Naive thymus-derived CD8-positive, alpha-beta T cell (primary cell): ENCODE data around the gene FAM120A. TPM values are rescaled to one million over a fixed set of nuclear protein-coding genes. Genes with fewer than 3 reads are reported as not detected.

Source experiments
- ATAC-seq, 2 donors: fragments of 150-1000 bp; cut with Tn5 transposase in 1 of 2; sonication (Bioruptor Pico), chemical (Tn5 transposase) in 1 of 2; 1 replicate in 1 of 2; 2 replicates in 1 of 2; pipeline ENCODE4 v1.10.0; 2021; ENCODE audit warnings: mild to moderate bottlenecking in 2 of 2, moderate library complexity in 2 of 2
- POLR2A ChIA-PET: fragments of 350-600 bp; sonication (Branson Sonifier 250); formaldehyde crosslinking; loops from one replicate; lab custom pipeline; 2021; ENCODE audit warnings: antibody characterized with exemption; lab: Charles Lee
- DNase-seq, 10 donors: peaks; one replicate each; pipeline versions ENCODE4 v3.0.0 to v3.0.0-alpha.2; 2020 to 2022
- H3K27ac Mint-ChIP-seq, 10 donors: one replicate each; pipeline ENCODE4 v1.8.0; 2020 to 2022; ENCODE audit warnings: mild to moderate bottlenecking in 10 of 10, mixed read lengths in 10 of 10, moderate library complexity in 4 of 10, inconsistent platforms in 1 of 10
- H3K27me3 Mint-ChIP-seq, 5 donors: one replicate each; pipeline ENCODE4 v1.8.0; 2021 to 2022; ENCODE audit warnings: mixed read lengths in 5 of 5
- H3K36me3 Mint-ChIP-seq, 3 donors: one replicate each; pipeline ENCODE4 v1.8.0; 2020 to 2022; ENCODE audit warnings: mixed read lengths in 3 of 3, mild to moderate bottlenecking in 2 of 3, inconsistent platforms in 1 of 3
- H3K4me1 Mint-ChIP-seq, 4 donors: one replicate each; pipeline ENCODE4 v1.8.0; 2021 to 2022; ENCODE audit warnings: mixed read lengths in 4 of 4
- H3K4me3 Mint-ChIP-seq, 10 donors: one replicate each; pipeline ENCODE4 v1.8.0; 2020 to 2022; ENCODE audit warnings: mild to moderate bottlenecking in 10 of 10, mixed read lengths in 10 of 10, moderate library complexity in 6 of 10, inconsistent platforms in 1 of 10
- H3K9me3 Mint-ChIP-seq, 9 donors: one replicate each; pipeline ENCODE4 v1.8.0; 2020 to 2022; ENCODE audit warnings: mixed read lengths in 9 of 9, mild to moderate bottlenecking in 3 of 9, inconsistent platforms in 1 of 9, moderate library complexity in 1 of 9
- polyA plus RNA-seq, 3 donors: library from polyadenylated mRNA; unstranded; fragments of 300-500 nt; fragmentation: Illumina TruSeq; gene quantifications; one replicate each; pipeline ENCODE4 v1.2.3, GENCODE V29; 2021
- total RNA-seq, 8 experiments: library from RNA in 2 of 8; stranded (reverse) in 2 of 8; gene quantifications; one replicate each; pipeline ENCODE4 v1.2.3 and lab custom pipeline; 2021 to 2026

The FAM120A gene
- total and polyA plus RNA-seq, 5 experiments from 2014 or later = 7.8 to 85.4 (median 10.7) TPM

- peaks cover 0 to 27% (median 5%) of the 10 kb centered on the region in 3 donors for H3K36me3 Mint-ChIP-seq
Measured at GRCh38 chr9:93451849-93452709, 594 bp downstream of the FAM120A start.

GRCh38 chr9:93452710-93453046 lies 1.2 kb downstream of the FAM120A start:
- H3K4me1 Mint-ChIP-seq = peaks cover 28 to 61% (median 52%) of the 10 kb centered on the region in 4 donors
- peak overlapping the region; percentile 83 to 99 (median 94) for H3K27ac Mint-ChIP-seq
- ATAC-seq (peak in 1 of 2 donors; percentile 2), DNase-seq (peak in 1 of 10 donors; percentile 9)
- H3K9me3 Mint-ChIP-seq = no peaks in the 10 kb centered on the region
- POLR2A ChIA-PET = interaction anchor here (2.1 to 2.8 kb wide), 2 partner anchors 114 kb away, joined by 10 to 15 read pairs; no protein-coding TSS in a partner anchor
- H3K4me3 Mint-ChIP-seq = peak overlapping the region; percentile 87 to 100 (median 96)
- no peaks in the 10 kb centered on the region for H3K27me3 Mint-ChIP-seq
- peaks cover 0 to 23% (median 3%) of the 10 kb centered on the region in 3 donors for H3K36me3 Mint-ChIP-seq

More at GRCh38 chr9:93451849-93452709, 594 bp downstream of the FAM120A start:
- POLR2A ChIA-PET = interaction anchor here (1.2 to 2.8 kb wide), 4 partner anchors 10 to 501 kb away, joined by 3 to 15 read pairs (median 4); no protein-coding TSS in a partner anchor
- H3K27me3 Mint-ChIP-seq = no peaks in the 10 kb centered on the region
- DNase-seq = peak; percentile 1 to 65 (median 36)
- H3K4me1 Mint-ChIP-seq = peaks cover 26 to 60% (median 53%) of the 10 kb centered on the region in 4 donors
- H3K27ac Mint-ChIP-seq = peak overlapping the region; percentile 83 to 99 (median 94)
- peak; percentile 11 to 15 for ATAC-seq
- H3K4me3 Mint-ChIP-seq = peak overlapping the region; percentile 87 to 100 (median 96)
- no peaks in the 10 kb centered on the region for H3K9me3 Mint-ChIP-seq

GRCh38 chr9:93453047-93453914 lies 1.8 kb downstream of the FAM120A start, which contains the start of gene FAM120AOS:
TSS of gene FAM120AOS (minus strand) at chr9:93453581. CDS start at chr9:93452709, 872 bp downstream.
- POLR2A ChIA-PET = interaction anchor here (0.6 to 2.1 kb wide), 5 partner anchors 24 to 713 kb away, joined by 3 to 10 read pairs (median 4); no protein-coding TSS in a partner anchor
- no peaks in the 10 kb centered on the region for H3K9me3 Mint-ChIP-seq
- peaks cover 33 to 64% (median 56%) of the 10 kb centered on the region in 4 donors for H3K4me1 Mint-ChIP-seq
- ATAC-seq (peak; percentile 74 to 76), DNase-seq (peak; percentile 70 to 88 (median 80))
- H3K4me3 Mint-ChIP-seq = peak within 1 kb of the TSS; percentile 87 to 100 (median 96)
- H3K27ac Mint-ChIP-seq = peak within 1 kb of the TSS; percentile 83 to 99 (median 94)
- H3K36me3 Mint-ChIP-seq = peaks cover 0 to 19% (median 0%) of the 10 kb centered on the region in 3 donors
- H3K27me3 Mint-ChIP-seq = no peaks in the 10 kb centered on the region

GRCh38 chr9:93456022-93456421 lies 4.5 kb downstream of the FAM120A start:
- no peak for DNase-seq
- no peaks in the 10 kb centered on the region for H3K9me3 Mint-ChIP-seq
- H3K36me3 Mint-ChIP-seq = peaks cover 0 to 10% (median 0%) of the 10 kb centered on the region in 3 donors
- POLR2A ChIA-PET = interaction anchor here (0.6 to 0.7 kb wide), 2 partner anchors 111 to 502 kb away, joined by 3 to 4 read pairs; no protein-coding TSS in a partner anchor
- H3K4me3 Mint-ChIP-seq = peak overlapping the region in 3 of 10 donors; percentile 30 to 42 (median 30)
- H3K27me3 Mint-ChIP-seq = no peaks in the 10 kb centered on the region
- H3K27ac Mint-ChIP-seq = peak overlapping the region in 6 of 10 donors; percentile 22 to 85 (median 56)
- H3K4me1 Mint-ChIP-seq = peaks cover 42 to 80% (median 69%) of the 10 kb centered on the region in 4 donors
- no peak for ATAC-seq

GRCh38 chr9:93456504-93456903 lies 5.0 kb downstream of the FAM120A start:
- ATAC-seq (no peak), DNase-seq (no peak)
- peaks cover 0 to 10% (median 0%) of the 10 kb centered on the region in 3 donors for H3K36me3 Mint-ChIP-seq
- peak overlapping the region in 6 of 10 donors; percentile 22 to 85 (median 56) for H3K27ac Mint-ChIP-seq
- H3K27me3 Mint-ChIP-seq = no peaks in the 10 kb centered on the region
- H3K4me3 Mint-ChIP-seq = peak overlapping the region in 3 of 10 donors; percentile 30 to 44 (median 42)
- H3K4me1 Mint-ChIP-seq = peaks cover 43 to 82% (median 72%) of the 10 kb centered on the region in 4 donors
- H3K9me3 Mint-ChIP-seq = no peaks in the 10 kb centered on the region
- POLR2A ChIA-PET = no interaction called here

GRCh38 chr9:93457006-93457405 lies 5.5 kb downstream of the FAM120A start:
- Mint-ChIP-seq H3K4me3 (peak overlapping the region in 3 of 10 donors; percentile 30 to 44 (median 42)), H3K36me3 (peaks cover 0 to 10% (median 0%) of the 10 kb centered on the region in 3 donors), H3K27me3 (no peaks in the 10 kb centered on the region), H3K9me3 (no peaks in the 10 kb centered on the region), H3K27ac (peak overlapping the region in 4 of 10 donors; percentile 21 to 85 (median 54)), H3K4me1 (peaks cover 43 to 82% (median 75%) of the 10 kb centered on the region in 4 donors)
- no peak for DNase-seq
- no peak for ATAC-seq
- POLR2A ChIA-PET = interaction anchor here (0.7 kb wide), 1 partner anchor 353 kb away, joined by 3 read pairs; no protein-coding TSS in a partner anchor

GRCh38 chr9:93458712-93459111 lies 7.2 kb downstream of the FAM120A start:
- Mint-ChIP-seq H3K4me1 (peaks cover 43 to 95% (median 81%) of the 10 kb centered on the region in 4 donors), H3K4me3 (peak overlapping the region in 2 of 10 donors; percentile 1 to 52), H3K9me3 (no peaks in the 10 kb centered on the region), H3K27ac (peak overlapping the region in 3 of 10 donors; percentile 14 to 85 (median 15)), H3K27me3 (no peaks in the 10 kb centered on the region), H3K36me3 (peaks cover 0 to 10% (median 0%) of the 10 kb centered on the region in 3 donors)
- DNase-seq = no peak
- no peak for ATAC-seq
- POLR2A ChIA-PET = no interaction called here

- POLR2A ChIA-PET = no interaction called here
- peaks cover 42 to 95% (median 82%) of the 10 kb centered on the region in 4 donors for H3K4me1 Mint-ChIP-seq
- DNase-seq (no peak), ATAC-seq (no peak)
- peaks cover 0 to 10% (median 0%) of the 10 kb centered on the region in 3 donors for H3K36me3 Mint-ChIP-seq
- H3K9me3 Mint-ChIP-seq = no peaks in the 10 kb centered on the region
- no peaks in the 10 kb centered on the region for H3K27me3 Mint-ChIP-seq
- peak overlapping the region in 1 of 10 donors; percentile 10 for H3K4me3 Mint-ChIP-seq
- H3K27ac Mint-ChIP-seq = peak overlapping the region in 6 of 10 donors; percentile 10 to 59 (median 32)
Measured at GRCh38 chr9:93459432-93459847, 8.0 kb downstream of the FAM120A start.

- peak overlapping the region in 4 of 10 donors; percentile 12 to 67 (median 39) for H3K27ac Mint-ChIP-seq
- DNase-seq (no peak), ATAC-seq (no peak)
- peaks cover 50 to 94% (median 86%) of the 10 kb centered on the region in 4 donors for H3K4me1 Mint-ChIP-seq
- no peaks in the 10 kb centered on the region for H3K27me3 Mint-ChIP-seq
- POLR2A ChIA-PET = no interaction called here
- H3K4me3 Mint-ChIP-seq = peak overlapping the region in 3 of 10 donors; percentile 2 to 39 (median 13)
- peaks cover 0 to 10% (median 0%) of the 10 kb centered on the region in 3 donors for H3K36me3 Mint-ChIP-seq
- H3K9me3 Mint-ChIP-seq = no peaks in the 10 kb centered on the region
Measured at GRCh38 chr9:93460689-93461413, 9.4 kb downstream of the FAM120A start.

GRCh38 chr9:93461414-93461743 lies 9.9 kb downstream of the FAM120A start:
- H3K9me3 Mint-ChIP-seq = no peaks in the 10 kb centered on the region
- peaks cover 50 to 94% (median 87%) of the 10 kb centered on the region in 4 donors for H3K4me1 Mint-ChIP-seq
- no peaks in the 10 kb centered on the region for H3K27me3 Mint-ChIP-seq
- H3K27ac Mint-ChIP-seq = peak overlapping the region in 2 of 10 donors; percentile 1 to 67
- no peak for ATAC-seq
- POLR2A ChIA-PET = no interaction called here
- no peak overlapping the region for H3K4me3 Mint-ChIP-seq
- no peak for DNase-seq
- H3K36me3 Mint-ChIP-seq = peaks cover 0 to 10% (median 0%) of the 10 kb centered on the region in 3 donors

- peaks cover 51 to 94% (median 87%) of the 10 kb centered on the region in 4 donors for H3K4me1 Mint-ChIP-seq
- ATAC-seq = no peak
Measured at GRCh38 chr9:93461821-93462220, 10.3 kb downstream of the FAM120A start.

More at GRCh38 chr9:93461821-93462220, 10.3 kb downstream of the FAM120A start:
- POLR2A ChIA-PET = no interaction called here
- no peak overlapping the region for H3K4me3 Mint-ChIP-seq
- H3K9me3 Mint-ChIP-seq = no peaks in the 10 kb centered on the region
- H3K27ac Mint-ChIP-seq = no peak overlapping the region
- DNase-seq = no peak
- peaks cover 0 to 10% (median 0%) of the 10 kb centered on the region in 3 donors for H3K36me3 Mint-ChIP-seq
- no peaks in the 10 kb centered on the region for H3K27me3 Mint-ChIP-seq
